DMS 273 treated with DMSO at 0.1 percent for 48 hours (cell line): ENCODE measurements around the gene CHRM1.

Experiments
- DNase-seq: peaks from one replicate; lab custom pipeline; 2025; lab: John Stamatoyannopoulos, UW

CHRM1 gene

GRCh38 chr11:62925745-62926679 lies 4.8 kb upstream of the CHRM1 start:
- no peak for DNase-seq

GRCh38 chr11:62925308-62925707 lies 4.1 kb upstream of the CHRM1 start:
- no peak for DNase-seq

- no peak for DNase-seq
Measured at GRCh38 chr11:62923601-62924411, 2.6 kb upstream of the CHRM1 start.

GRCh38 chr11:62922653-62923431 lies 1.7 kb upstream of the CHRM1 start:
- no peak for DNase-seq

GRCh38 chr11:62922189-62922589 lies 1.0 kb upstream of the CHRM1 start:
- DNase-seq = no peak

GRCh38 chr11:62921573-62922188 lies 518 bp upstream of the CHRM1 start:
- no peak for DNase-seq

GRCh38 chr11:62919898-62920640 lies 1.1 kb downstream of the CHRM1 start:
- no peak for DNase-seq

- DNase-seq = no peak
Measured at GRCh38 chr11:62919476-62919875, 1.7 kb downstream of the CHRM1 start.

GRCh38 chr11:62918531-62918930 lies 2.6 kb downstream of the CHRM1 start:
- no peak for DNase-seq

GRCh38 chr11:62917906-62918502 lies 3.2 kb downstream of the CHRM1 start:
- DNase-seq = no peak

GRCh38 chr11:62914416-62914815 lies 6.7 kb downstream of the CHRM1 start:
- no peak for DNase-seq

- DNase-seq = no peak
Measured at GRCh38 chr11:62912268-62912667, 8.9 kb downstream of the CHRM1 start.

- no peak for DNase-seq
Measured at GRCh38 chr11:62911137-62912130, 9.7 kb downstream of the CHRM1 start.

- no peak for DNase-seq
Measured at GRCh38 chr11:62910141-62910882, 10.9 kb downstream of the CHRM1 start.

GRCh38 chr11:62909107-62909894 lies 11.9 kb downstream of the CHRM1 start:
- DNase-seq = peak; percentile 42

- no peak for DNase-seq
Measured at GRCh38 chr11:62908468-62909072, 12.6 kb downstream of the CHRM1 start.

- peak; percentile 31 for DNase-seq
Measured at GRCh38 chr11:62905927-62906531, 15.1 kb downstream of the CHRM1 start.
